Retinal pigment epithelial cell (primary cell): Measurements from ENCODE around the gene GRK4.
"Not testable (repeated sequence)": the region's sequence is repeated elsewhere in the genome, so short reads cannot be mapped to it uniquely, and the experiment has no call there.

Experiments
- DNase-seq: peaks from one replicate; pipeline ENCODE4 v3.0.0-alpha.2; 2010; ENCODE audit warnings: low read depth
- H3K4me3 ChIP-seq: 2 replicates; pipeline ENCODE4 v1.5.1; 2011; ENCODE audit warnings: mild to moderate bottlenecking, low read length, control low read depth, moderate library complexity
- CTCF ChIP-seq: conservative IDR thresholded peaks from 2 replicates; pipeline ENCODE4 v1.5.1; 2011; ENCODE audit warnings: low read depth, low read length, control low read depth, inconsistent platforms

GRK4 gene

DNA sequence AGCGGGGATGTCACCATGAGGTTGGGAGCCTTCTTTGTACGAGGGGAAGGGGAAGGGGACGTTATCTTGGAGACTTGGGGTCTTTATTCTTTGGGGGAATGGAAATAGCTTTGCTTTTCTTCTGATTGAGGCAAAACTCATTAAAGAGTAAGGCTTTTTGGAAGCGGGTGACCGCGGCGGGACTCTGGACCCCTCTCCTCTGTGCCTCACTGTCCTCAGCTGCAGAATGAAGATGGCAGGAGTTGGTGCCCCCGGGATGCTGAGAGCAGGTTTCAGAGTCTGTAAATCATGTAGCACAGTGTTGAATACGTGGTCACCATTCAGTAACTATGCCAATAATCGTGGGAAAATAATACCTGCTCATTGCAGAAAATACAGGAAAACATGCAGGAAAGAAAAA, 78.9 kb downstream of the GRK4 start:
- TF ChIP-seq CTCF = no peak
- H3K4me3 ChIP-seq = peak overlapping the region; percentile 45
- no peak for DNase-seq

DNA sequence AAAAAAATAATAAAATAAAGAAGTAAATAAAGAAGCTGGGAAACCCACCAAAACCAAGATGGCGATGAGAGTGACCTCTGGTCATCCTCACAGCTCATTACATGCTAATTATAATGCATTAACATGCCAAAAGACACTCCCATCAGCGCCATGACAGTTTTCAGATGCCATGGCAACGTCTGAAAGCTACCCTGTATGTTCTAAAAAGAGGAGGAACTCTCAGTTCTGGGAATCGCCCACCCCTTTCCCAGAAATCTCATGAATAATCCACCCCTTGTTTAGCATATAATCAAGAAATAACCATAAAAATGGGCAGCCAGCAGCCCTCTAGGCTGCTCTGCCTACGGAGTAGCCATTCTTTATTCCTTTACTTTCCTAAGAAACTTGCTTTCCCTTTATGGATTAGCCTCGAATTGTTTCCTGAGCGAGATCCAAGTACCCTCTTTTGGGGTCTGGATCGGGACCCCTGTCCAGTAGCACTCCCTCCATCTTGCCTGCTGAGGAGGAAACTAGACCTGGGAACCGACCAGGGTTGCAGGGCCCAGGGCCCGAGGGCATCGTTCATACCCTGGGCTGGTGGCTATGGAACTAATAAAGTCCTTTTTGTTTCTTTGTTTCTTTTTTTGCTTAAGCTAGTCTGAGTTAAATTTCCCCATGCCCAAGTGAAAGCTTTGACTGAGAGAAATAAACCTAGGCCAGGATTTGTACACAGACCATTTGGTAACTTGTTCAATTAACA, 80.1 kb downstream of the GRK4 start:
- DNase-seq = no peak
- H3K4me3 ChIP-seq = no peak overlapping the region

GRCh38 chr4:3044870-3045819, 81.8 kb downstream of the GRK4 start:
- no peak for TF ChIP-seq CTCF
- DNase-seq = no peak
- H3K4me3 ChIP-seq = no peak overlapping the region

More for the DNA sequence above, 80.1 kb downstream of the GRK4 start:
- TF ChIP-seq CTCF = no peak

DNA sequence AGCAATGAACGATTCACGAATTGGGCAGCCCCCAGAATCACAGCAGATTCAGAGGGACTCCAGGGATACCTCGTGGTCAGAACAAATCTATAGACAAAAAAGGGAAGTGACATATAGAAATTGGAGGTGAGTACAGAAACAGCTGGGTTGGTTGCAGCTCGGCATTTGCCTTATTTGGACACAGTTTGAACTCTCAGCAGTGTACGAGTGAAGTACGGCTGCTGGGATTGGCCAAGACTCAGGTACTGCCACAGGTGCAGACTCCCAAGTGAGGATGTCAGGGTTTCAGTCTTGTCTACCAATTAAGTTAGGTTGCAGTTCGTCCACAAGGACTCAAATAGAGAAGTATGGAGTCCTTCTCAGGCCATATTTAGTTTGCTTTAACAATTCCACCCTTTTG, 82.8 kb downstream of the GRK4 start:
- no peak overlapping the region for H3K4me3 ChIP-seq
- TF ChIP-seq CTCF = no peak
- no peak for DNase-seq

DNA sequence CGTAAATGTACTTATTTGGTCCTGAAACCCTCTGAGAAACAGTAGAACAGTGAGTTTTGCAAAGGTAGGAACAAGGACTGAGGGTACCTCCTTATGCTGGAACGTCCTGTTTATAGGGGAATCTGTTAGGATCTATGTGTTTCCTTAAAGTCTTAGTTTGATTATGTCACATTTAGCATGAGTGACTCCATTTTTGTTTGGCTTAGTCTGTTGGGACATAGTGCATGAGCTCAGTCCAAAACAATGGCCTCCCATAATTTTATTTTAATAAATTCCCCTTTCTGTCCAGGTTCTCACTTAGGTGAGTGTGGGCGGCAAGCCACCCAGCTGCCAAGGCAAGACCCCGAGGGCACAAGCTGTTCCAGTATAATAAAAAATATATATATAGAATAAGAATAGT, 83.3 kb downstream of the GRK4 start:
- H3K4me3 ChIP-seq = no peak overlapping the region
- no peak for TF ChIP-seq CTCF
- no peak for DNase-seq

GRCh38 chr4:3047464-3048286, 84.3 kb downstream of the GRK4 start:
- DNase-seq = no peak
- TF ChIP-seq CTCF = peak; percentile 86
- no peak overlapping the region for H3K4me3 ChIP-seq

DNA sequence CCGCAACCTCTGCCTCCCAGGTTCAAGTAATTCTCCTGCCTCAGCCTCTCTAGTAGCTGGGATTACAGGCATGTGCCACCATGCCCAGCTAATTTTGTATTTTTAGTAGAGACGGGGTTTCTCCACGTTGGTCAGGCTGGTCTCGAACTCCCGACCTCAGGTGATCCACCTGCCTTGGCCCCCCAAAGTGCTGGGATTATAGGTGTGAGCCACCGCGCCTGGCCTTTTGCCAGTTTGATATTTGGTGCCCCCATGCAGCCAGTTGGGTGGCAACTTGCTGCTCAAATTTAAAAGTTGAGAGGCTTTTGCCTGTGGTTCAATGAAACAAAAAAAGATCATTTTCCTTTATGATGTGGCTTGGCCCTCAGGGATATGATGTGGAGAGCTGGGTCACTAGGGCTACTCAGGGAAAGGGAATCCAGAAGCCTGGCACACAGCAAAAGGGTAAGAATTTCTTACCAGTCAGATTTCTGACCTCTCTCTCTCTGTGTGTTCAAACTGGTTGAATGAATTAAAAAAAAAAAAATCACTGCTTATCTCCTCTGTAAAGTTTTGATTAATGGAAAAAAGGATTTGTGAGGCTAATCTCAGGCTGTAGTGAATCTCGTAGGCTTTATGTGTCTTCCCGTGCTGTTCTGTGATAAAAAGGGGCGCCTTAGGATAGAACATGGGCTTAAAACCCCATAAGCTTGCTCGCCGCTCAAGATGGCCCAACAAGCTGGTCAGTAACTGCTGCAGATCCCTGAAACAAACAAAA, 87.9 kb downstream of the GRK4 start:
- H3K4me3 ChIP-seq, DNase-seq: not testable (repeated sequence)
